ENCODE measurements around the gene MAGEF1. TPM values are rescaled to one million over a fixed set of nuclear protein-coding genes. Genes with fewer than 3 reads are reported as not detected.

MAGEF1 gene
- total and polyA plus RNA-seq, 11 donors: 24.7 to 36.4 (median 31.8) TPM

DNA sequence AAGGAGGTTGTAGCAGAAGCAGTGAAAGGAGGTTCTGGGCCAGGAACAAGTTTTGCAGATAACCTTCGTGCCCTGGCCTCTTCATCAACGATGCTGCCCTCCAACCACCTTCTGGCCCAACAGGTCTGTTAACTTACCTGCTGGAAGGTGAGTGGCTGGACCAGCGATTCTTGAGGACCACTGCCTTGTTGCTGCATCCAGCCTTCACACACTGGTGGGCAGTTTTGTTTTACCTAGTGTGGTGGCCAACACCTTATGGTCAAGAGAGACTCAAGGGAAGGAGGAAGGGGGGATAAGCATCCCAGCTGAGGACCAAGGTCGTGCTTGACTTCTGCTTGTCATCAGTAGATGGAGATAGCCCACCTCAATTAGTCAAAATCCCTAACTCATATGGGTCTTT, 7.8 kb upstream of the MAGEF1 start:
- no peak overlapping the region for H3K4me3 ChIP-seq
- TF ChIP-seq POLR2A (IDR thresholded peaks at IDR 0.05): no peak
- TF ChIP-seq, protein P1, sequence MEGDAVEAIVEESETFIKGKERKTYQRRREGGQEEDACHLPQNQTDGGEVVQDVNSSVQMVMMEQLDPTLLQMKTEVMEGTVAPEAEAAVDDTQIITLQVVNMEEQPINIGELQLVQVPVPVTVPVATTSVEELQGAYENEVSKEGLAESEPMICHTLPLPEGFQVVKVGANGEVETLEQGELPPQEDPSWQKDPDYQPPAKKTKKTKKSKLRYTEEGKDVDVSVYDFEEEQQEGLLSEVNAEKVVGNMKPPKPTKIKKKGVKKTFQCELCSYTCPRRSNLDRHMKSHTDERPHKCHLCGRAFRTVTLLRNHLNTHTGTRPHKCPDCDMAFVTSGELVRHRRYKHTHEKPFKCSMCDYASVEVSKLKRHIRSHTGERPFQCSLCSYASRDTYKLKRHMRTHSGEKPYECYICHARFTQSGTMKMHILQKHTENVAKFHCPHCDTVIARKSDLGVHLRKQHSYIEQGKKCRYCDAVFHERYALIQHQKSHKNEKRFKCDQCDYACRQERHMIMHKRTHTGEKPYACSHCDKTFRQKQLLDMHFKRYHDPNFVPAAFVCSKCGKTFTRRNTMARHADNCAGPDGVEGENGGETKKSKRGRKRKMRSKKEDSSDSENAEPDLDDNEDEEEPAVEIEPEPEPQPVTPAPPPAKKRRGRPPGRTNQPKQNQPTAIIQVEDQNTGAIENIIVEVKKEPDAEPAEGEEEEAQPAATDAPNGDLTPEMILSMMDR (IDR thresholded peaks at IDR 0.05): no peak
- H3K9me3 ChIP-seq: no peaks in the 10 kb centered on the region
- H3K27ac ChIP-seq: no peak overlapping the region
- intact Hi-C loops (cut with DNase I): no loop called here
- H3K36me3 ChIP-seq: no peaks in the 10 kb centered on the region
- WGBS, 4 donors: 87 to 92% (median 90%) methylated on average over 4 of the region's 4 CpGs
- DNase-seq: no peak
- ATAC-seq: no peak
- H3K27me3 ChIP-seq: no peaks in the 10 kb centered on the region
- peaks cover 0 to 29% (median 17%) of the 10 kb centered on the region in 12 donors for H3K4me1 ChIP-seq

DNA sequence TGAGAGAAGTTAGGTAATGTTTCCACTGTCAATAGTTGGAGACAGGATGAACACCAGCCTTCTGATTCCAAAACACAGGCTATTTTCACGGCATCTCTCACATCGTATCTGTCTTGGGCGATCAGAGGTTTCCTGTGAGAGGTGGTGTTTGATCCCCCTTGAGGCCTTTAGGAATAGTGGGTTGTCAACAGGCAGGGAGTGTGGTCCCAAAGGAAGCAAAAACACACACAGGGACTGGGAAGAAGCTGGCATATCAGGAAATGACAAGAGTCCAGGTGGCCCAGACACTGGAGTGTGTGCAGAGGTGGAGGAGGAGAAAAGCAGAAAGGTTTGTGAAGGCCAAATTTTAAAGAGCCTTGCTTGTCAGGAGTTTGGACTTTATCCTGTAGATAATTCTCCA, 6.6 kb upstream of the MAGEF1 start:
- no peaks in the 10 kb centered on the region for H3K9me3 ChIP-seq
- H3K4me1 ChIP-seq: peaks cover 0 to 29% (median 18%) of the 10 kb centered on the region in 12 donors
- H3K27ac ChIP-seq: no peak overlapping the region
- TF ChIP-seq, protein P1 (IDR thresholded peaks at IDR 0.05): no peak
- no peak for TF ChIP-seq POLR2A (IDR thresholded peaks at IDR 0.05)
- intact Hi-C loops (cut with DNase I): no loop called here
- WGBS, 4 donors: 65 to 78% (median 73%) methylated on average over 3 of the region's 3 CpGs
- DNase-seq: no peak
- no peaks in the 10 kb centered on the region for H3K36me3 ChIP-seq
- H3K27me3 ChIP-seq: no peaks in the 10 kb centered on the region
- no peak overlapping the region for H3K4me3 ChIP-seq
- no peak for ATAC-seq

DNA sequence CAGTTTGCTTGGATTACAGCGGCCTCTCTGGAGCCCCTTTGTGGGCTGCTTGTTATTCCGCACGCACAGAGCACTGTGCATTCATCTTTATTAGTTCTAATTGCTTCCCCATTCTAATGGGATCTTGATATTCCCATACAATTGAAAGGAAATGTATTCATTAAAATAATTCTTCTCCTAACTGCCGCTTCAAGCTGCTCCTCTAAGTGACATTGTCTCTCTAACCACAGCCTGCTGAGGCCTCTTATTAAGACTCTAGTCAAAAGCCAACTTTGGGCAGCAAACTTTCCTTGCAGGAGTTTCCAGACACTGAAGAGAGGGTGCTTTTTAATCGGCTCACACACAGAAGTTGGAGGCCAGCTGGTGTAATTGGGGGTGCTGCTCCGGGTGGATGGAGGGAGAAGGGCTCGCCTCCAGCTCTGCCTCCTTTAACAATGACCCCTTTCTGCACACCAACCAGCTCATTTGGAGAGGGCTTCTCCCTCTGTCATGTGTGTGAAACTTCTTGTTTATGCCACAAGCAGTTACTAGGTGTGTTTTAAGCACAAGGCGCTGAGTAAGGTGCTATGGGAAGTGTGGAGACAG, 5.6 kb upstream of the MAGEF1 start:
- Histone ChIP-seq H3K4me3 (no peak overlapping the region), H3K36me3 (no peaks in the 10 kb centered on the region), H3K27ac (peak overlapping the region in 10 of 12 donors; percentile 44 to 79 (median 71)), H3K27me3 (no peaks in the 10 kb centered on the region), H3K4me1 (peaks cover 0 to 31% (median 19%) of the 10 kb centered on the region in 12 donors), H3K9me3 (no peaks in the 10 kb centered on the region)
- TF ChIP-seq POLR2A (IDR thresholded peaks at IDR 0.05): no peak
- TF ChIP-seq, protein P1 (IDR thresholded peaks at IDR 0.05): peak in 2 of 12 donors; percentile 6 to 12
- 69 to 82% (median 71%) methylated on average over 8 of the region's 8 CpGs for WGBS, 4 donors
- DNase-seq (no peak), ATAC-seq (no peak)
- intact Hi-C loops (cut with DNase I): no loop called here

DNA sequence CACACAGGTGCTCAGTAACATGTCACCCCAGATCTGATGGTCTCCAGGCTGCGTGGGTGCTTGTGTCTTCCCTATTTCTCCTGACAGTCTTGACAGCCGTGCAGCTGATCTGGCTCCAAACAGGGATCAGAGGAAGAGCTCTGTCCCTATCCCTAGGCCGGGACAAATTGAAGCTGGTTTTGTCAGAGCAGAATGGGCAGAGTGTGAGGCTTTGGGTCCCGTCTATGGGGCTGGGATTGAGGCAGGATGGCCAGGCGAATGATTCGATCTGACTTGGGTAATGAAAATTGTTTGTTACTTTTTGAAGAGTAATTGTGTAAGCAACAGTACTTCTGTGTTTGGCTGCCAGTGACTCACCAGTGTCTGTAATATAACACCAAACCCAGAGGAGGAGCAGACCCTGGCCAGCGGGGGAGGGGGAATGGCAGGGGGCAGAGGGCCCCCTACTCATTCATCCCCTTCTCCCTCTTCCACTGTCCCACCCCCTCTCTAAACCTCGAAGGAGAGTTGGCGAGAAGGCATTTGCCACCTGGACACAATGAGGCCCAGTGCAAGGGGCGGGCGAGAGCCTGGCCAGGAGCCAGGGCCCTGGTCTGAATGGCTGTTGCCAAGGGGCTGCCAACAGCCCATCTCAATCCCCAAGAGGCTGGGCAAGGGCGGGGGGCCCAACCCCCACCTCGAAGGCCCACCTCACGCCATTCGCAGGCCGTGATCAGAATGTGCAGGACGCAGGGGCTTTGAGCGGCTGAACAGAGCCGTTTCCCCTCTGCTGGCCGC, 4.9 kb upstream of the MAGEF1 start:
- Histone ChIP-seq H3K4me1 (peaks cover 0 to 33% (median 20%) of the 10 kb centered on the region in 12 donors), H3K27me3 (no peaks in the 10 kb centered on the region), H3K4me3 (no peak overlapping the region), H3K9me3 (no peaks in the 10 kb centered on the region), H3K36me3 (no peaks in the 10 kb centered on the region), H3K27ac (peak overlapping the region in 11 of 12 donors; percentile 44 to 79 (median 70))
- WGBS, 4 donors: 45 to 54% (median 53%) methylated on average over 16 to 20 of the region's 20 CpGs
- TF ChIP-seq, protein P1 (IDR thresholded peaks at IDR 0.05): no peak
- no peak for TF ChIP-seq POLR2A (IDR thresholded peaks at IDR 0.05)
- ATAC-seq (peak in 3 of 4 donors; percentile 22 to 57 (median 29)), DNase-seq (peak in 1 of 5 donors; percentile 48)
- intact Hi-C loops (cut with DNase I): no loop called here
